SK-N-SH (cell line): Measurements from ENCODE around the gene LARGE2. TPM values are rescaled to one million over a fixed set of nuclear protein-coding genes. Genes with fewer than 3 reads are reported as not detected.
A peak's percentile ranks its signal among the peaks of the same experiment; 100 is the strongest.

ENCODE experiments used
- CTCF ChIA-PET: fragments of 300-600, 350-600 bp; formaldehyde crosslinking; extraction: SDS; loops from one replicate; lab custom pipeline; 2021; lab: Yijun Ruan, JAX
- POLR2A ChIA-PET: fragments of 350-600 bp; sonication (Branson Sonifier 250); formaldehyde crosslinking; extraction: SDS; loops from one replicate; lab custom pipeline; 2020; ENCODE audit warnings: antibody characterized with exemption, inconsistent platforms; lab: Yijun Ruan, JAX
- DNase-seq: peaks from one replicate; pipeline ENCODE4 v3.0.0; 2012
- H2AFZ ChIP-seq: fragments of 200-600 bp; sonication (generic); 2 replicates; pipeline ENCODE4 v1.8.1; 2016; ENCODE audit warnings: antibody characterized with exemption, mild to moderate bottlenecking, low read depth
- H3F3A ChIP-seq: fragments of 200-600 bp; sonication (generic); replicated peaks from 2 replicates; pipeline ENCODE3; 2016; ENCODE audit warnings: antibody characterized with exemption, mild to moderate bottlenecking; ENCODE audit not compliant: insufficient read depth
- H3K27ac ChIP-seq, 2 experiments: fragments of 200-500 bp in 1 of 2; fragments of 200-600 bp in 1 of 2; sonication (Bioruptor generic) in 1 of 2; sonication (generic), shearing (Covaris generic) in 1 of 2; 2 replicates each; pipeline versions ENCODE4 v1.5.1 to v1.6.1; 2014 to 2016; ENCODE audit warnings: low read depth in 2 of 2, inconsistent platforms in 1 of 2, low read length in 1 of 2, mild to moderate bottlenecking in 1 of 2, mixed read lengths in 1 of 2
- H3K27me3 ChIP-seq: fragments of 200-600 bp; sonication (generic), shearing (Covaris generic); 2 replicates; pipeline ENCODE4 v1.6.1; 2016; ENCODE audit warnings: mixed run types; ENCODE audit not compliant: insufficient read depth
- H3K36me3 ChIP-seq, 2 experiments: fragments of 200-500 bp in 1 of 2; fragments of 200-600 bp in 1 of 2; sonication (Bioruptor generic) in 1 of 2; sonication (generic) in 1 of 2; replicated peaks in 1 of 2; 2 replicates each; pipeline versions ENCODE3 to v1.5.1; 2014 to 2016; ENCODE audit warnings: low read length in 1 of 2, mild to moderate bottlenecking in 1 of 2; ENCODE audit not compliant: insufficient read depth in 2 of 2, control insufficient read depth in 1 of 2
- H3K4me1 ChIP-seq, 2 experiments: fragments of 200-500 bp in 1 of 2; fragments of 200-600 bp in 1 of 2; sonication (Bioruptor generic) in 1 of 2; sonication (generic), shearing (Covaris generic) in 1 of 2; 2 replicates each; pipeline versions ENCODE4 v1.5.1 to v1.6.1; 2014 to 2016; ENCODE audit warnings: low read depth in 1 of 2, low read length in 1 of 2, mixed run types in 1 of 2; ENCODE audit not compliant: insufficient read depth in 2 of 2, control insufficient read depth in 1 of 2
- H3K4me2 ChIP-seq: fragments of 200-600 bp; sonication (generic), shearing (Covaris generic); 2 replicates; pipeline ENCODE4 v1.6.1; 2017; ENCODE audit warnings: mixed run types
- H3K4me3 ChIP-seq, 2 experiments: fragments of 200-500 bp in 1 of 2; fragments of 200-600 bp in 1 of 2; sonication (Bioruptor generic) in 1 of 2; sonication (generic), shearing (Covaris generic) in 1 of 2; 2 replicates each; pipeline versions ENCODE4 v1.5.1 to v1.8.1; 2014 to 2016; ENCODE audit warnings: low read depth in 2 of 2, inconsistent platforms in 1 of 2, low read length in 1 of 2, mild to moderate bottlenecking in 1 of 2, mixed read lengths in 1 of 2, moderate library complexity in 1 of 2
- H3K79me2 ChIP-seq: fragments of 200-600 bp; sonication (generic); 2 replicates; pipeline ENCODE4 v1.8.1; 2017; ENCODE audit warnings: mild to moderate bottlenecking; ENCODE audit not compliant: insufficient read depth
- H3K9ac ChIP-seq: fragments of 200-600 bp; sonication (generic); 2 replicates; pipeline ENCODE4 v1.6.1; 2017; ENCODE audit warnings: mixed run types
- H3K9me2 ChIP-seq: fragments of 200-600 bp; sonication (generic); 2 replicates; pipeline ENCODE4 v1.6.1; 2017; ENCODE audit warnings: mixed run types
- H3K9me3 ChIP-seq: fragments of 200-600 bp; sonication (generic); 2 replicates; pipeline ENCODE4 v1.6.1; 2017; ENCODE audit warnings: mixed run types, mild to moderate bottlenecking, moderate library complexity
- H4K20me1 ChIP-seq: fragments of 200-600 bp; sonication (generic); 2 replicates; pipeline ENCODE4 v1.6.1; 2017; ENCODE audit warnings: mild to moderate bottlenecking, mixed run types; ENCODE audit not compliant: insufficient read depth
- CHD2 ChIP-seq: fragments of 150-350 bp; IDR thresholded peaks from 2 replicates; pipeline ENCODE4 v1.6.1; 2018; ENCODE audit warnings: low read length; ENCODE audit not compliant: partially characterized antibody
- FOXJ3 ChIP-seq: sonication (generic); formaldehyde crosslinking; IDR thresholded peaks from 2 replicates; pipeline ENCODE4 v1.5.1; 2020; ENCODE audit warnings: mild to moderate bottlenecking, missing genetic modification reagents
- FOXM1 ChIP-seq: IDR thresholded peaks from 2 replicates; pipeline ENCODE4 v1.4.0; 2012; ENCODE audit warnings: low read depth, mild to moderate bottlenecking
- JUND ChIP-seq: IDR thresholded peaks from 2 replicates; pipeline ENCODE4 v1.4.0; 2012
- MAX ChIP-seq: IDR thresholded peaks from 2 replicates; pipeline ENCODE4 v1.4.0; 2012; ENCODE audit warnings: low read depth
- MEF2A ChIP-seq: IDR thresholded peaks from 2 replicates; pipeline ENCODE4 v1.4.0; 2012; ENCODE audit warnings: low read depth, borderline replicate concordance
- NRF1 ChIP-seq: IDR thresholded peaks from 2 replicates; pipeline ENCODE4 v1.6.1; 2012; ENCODE audit warnings: low read depth, mild to moderate bottlenecking, low read length
- PBX3 ChIP-seq: IDR thresholded peaks from 2 replicates; pipeline ENCODE4; 2012
- RAD21 ChIP-seq: IDR thresholded peaks from 2 replicates; pipeline ENCODE4 v1.6.1; 2012; ENCODE audit warnings: mild to moderate bottlenecking, low read length
- RCOR1 ChIP-seq: fragments of 150-350 bp; IDR thresholded peaks from 2 replicates; pipeline ENCODE4 v1.6.1; 2017; ENCODE audit warnings: antibody characterized with exemption, low read length
- RFX5 ChIP-seq: IDR thresholded peaks from 2 replicates; pipeline ENCODE4 v1.6.1; 2012; ENCODE audit warnings: mild to moderate bottlenecking, improper control_type of control experiment, low read length
- RXRA ChIP-seq: IDR thresholded peaks from 2 replicates; pipeline ENCODE4 v1.4.0; 2012; ENCODE audit warnings: low read depth, mild to moderate bottlenecking, borderline replicate concordance
- SMC3 ChIP-seq: IDR thresholded peaks from 2 replicates; pipeline ENCODE4 v1.6.1; 2012; ENCODE audit warnings: low read depth, low read length, improper control_type of control experiment
- TAF1 ChIP-seq: IDR thresholded peaks from 2 replicates; pipeline ENCODE4 v1.6.1; 2012; ENCODE audit warnings: low read depth, mild to moderate bottlenecking, low read length, moderate library complexity, borderline replicate concordance
- TCF12 ChIP-seq: IDR thresholded peaks from 2 replicates; pipeline ENCODE4 v1.4.0; 2012
- TEAD4 ChIP-seq: IDR thresholded peaks from 2 replicates; pipeline ENCODE4 v1.4.0; 2012; ENCODE audit warnings: mild to moderate bottlenecking, borderline replicate concordance; ENCODE audit not compliant: insufficient read depth
- USF1 ChIP-seq: IDR thresholded peaks from 2 replicates; pipeline ENCODE4 v1.4.0; 2012; ENCODE audit warnings: low read depth, borderline replicate concordance
- YY1 ChIP-seq: IDR thresholded peaks from 2 replicates; pipeline ENCODE4 v1.4.0; 2012; ENCODE audit warnings: low read depth, mild to moderate bottlenecking
- ZBTB33 ChIP-seq: IDR thresholded peaks from 2 replicates; pipeline ENCODE4 v1.4.0; 2012; ENCODE audit warnings: low read depth, borderline replicate concordance
- WGBS: methylation state at CpG from one replicate; pipeline ENCODE4 v1.1.6; 2017; ENCODE audit warnings: low lambda C conversion rate; 5-methylcytosine and 5-hydroxymethylcytosine counted together
- polyA plus RNA-seq, 3 experiments: library from polyadenylated mRNA; depleted of rRNA; stranded (reverse); fragments of >200 nt; gene quantifications; 2 replicates each; pipeline ENCODE4 v1.2.3, GENCODE V29; 2012

Gene LARGE2
- polyA plus RNA-seq, 1 of the 3 experiments (the other 2 are of a cell fraction): 2.4 TPM

GRCh38 chr11:45890886-45891550 lies 31.4 kb upstream of the LARGE2 start:
- no peaks in the 10 kb centered on the region for H3K27me3 ChIP-seq
- WGBS: 67% methylated on average over 9 of the region's 9 CpGs
- no peaks in the 10 kb centered on the region for H3K9me2 ChIP-seq
- no peak overlapping the region for H3K4me3 ChIP-seq
- peaks cover 0 to 22% of the 10 kb centered on the region in 2 experiments; a peak in 1 of 4 replicates for H3K4me1 ChIP-seq
- ChIA-PET CTCF (interaction anchor here (1.0 to 2.2 kb wide), 2 partner anchors 8 to 19 kb away, joined by 3 to 10 read pairs; no protein-coding TSS in a partner anchor), POLR2A (interaction anchor here (0.6 to 0.7 kb wide), 2 partner anchors 8 to 229 kb away, joined by 3 read pairs; no protein-coding TSS in a partner anchor)
- H3K79me2 ChIP-seq: no peaks in the 10 kb centered on the region
- no peak overlapping the region for H3K4me2 ChIP-seq
- DNase-seq: peak; percentile 12
- H3F3A ChIP-seq: no peaks in the 10 kb centered on the region
- TF ChIP-seq CHD2 (no peak), RFX5 (no peak), ZBTB33 (no peak), FOXJ3 (CRISPR knock-in tag) (no peak), TEAD4 (no peak), JUND (no peak), RAD21 (no peak), PBX3 (no peak), FOXM1 (no peak), TAF1 (no peak), RCOR1 (no peak), YY1 (no peak), RXRA (no peak), NRF1 (no peak)
- no peaks in the 10 kb centered on the region for H3K36me3 ChIP-seq
- no peak overlapping the region for H2AFZ ChIP-seq
- no peak overlapping the region for H3K9ac ChIP-seq
- H3K9me3 ChIP-seq: no peaks in the 10 kb centered on the region
- no peak overlapping the region for H3K27ac ChIP-seq
- H4K20me1 ChIP-seq: no peaks in the 10 kb centered on the region

- 60% methylated on average over 4 of the region's 5 CpGs for WGBS
- Histone ChIP-seq H4K20me1 (no peaks in the 10 kb centered on the region), H2AFZ (no peak overlapping the region), H3K27me3 (no peaks in the 10 kb centered on the region), H3K4me3 (no peak overlapping the region), H3K9me2 (no peaks in the 10 kb centered on the region), H3K27ac (no peak overlapping the region), H3K36me3 (no peaks in the 10 kb centered on the region), H3K9ac (no peak overlapping the region), H3K9me3 (no peaks in the 10 kb centered on the region), H3F3A (no peaks in the 10 kb centered on the region), H3K4me2 (no peak overlapping the region), H3K79me2 (no peaks in the 10 kb centered on the region), H3K4me1 (peaks cover 0 to 19% of the 10 kb centered on the region in 2 experiments; a peak in 1 of 4 replicates)
- ChIA-PET POLR2A (no interaction called here), CTCF (interaction anchor here (1.8 kb wide), 1 partner anchor 20 kb away, joined by 10 read pairs; no protein-coding TSS in a partner anchor)
- DNase-seq: peak; percentile 2
- no peak for TF ChIP-seq MAX
- TF ChIP-seq ZBTB33: no peak
- no peak for TF ChIP-seq NRF1
- TF ChIP-seq SMC3: no peak
- TF ChIP-seq RXRA: no peak
- TF ChIP-seq MEF2A: no peak
- TF ChIP-seq FOXM1: no peak
- no peak for TF ChIP-seq CHD2
- TF ChIP-seq USF1: no peak
- TF ChIP-seq TCF12: no peak
- TF ChIP-seq PBX3: no peak
Measured at GRCh38 chr11:45892856-45893255, 29.6 kb upstream of the LARGE2 start.
